ENCODE results near the gene KCNK2.

The KCNK2 gene

GRCh38 chr1:215054266-215054665 is 28.3 kb upstream of the KCNK2 start:
- no peak for DNase-seq (ENCODE audit: low read depth in 1 of 2, low spot score in 1 of 2)
- H3K27me3 ChIP-seq (ENCODE audit: insufficient read depth, poor library complexity, severe bottlenecking) = no peaks in the 10 kb centered on the region

GRCh38 chr1:215055281-215055935 is 27.1 kb upstream of the KCNK2 start:
- no peak overlapping the region for H3K27ac ChIP-seq (replicated peaks)
- H3K4me3 ChIP-seq (replicated peaks; ENCODE audit: insufficient read depth, low read length) = no peak overlapping the region
- TF ChIP-seq POLR2AphosphoS5 (IDR thresholded peaks at IDR 0.05; ENCODE audit: low read depth) = no peak
- no peak for TF ChIP-seq GABPA (IDR thresholded peaks at IDR 0.05; ENCODE audit: low read depth)
- no peak for TF ChIP-seq SPI1 (IDR thresholded peaks at IDR 0.05; ENCODE audit: borderline replicate concordance, low read depth)
- TF ChIP-seq CTCF (IDR thresholded peaks at IDR 0.05; ENCODE audit: insufficient read depth, low read length) = no peak
- no peak for TF ChIP-seq REST (IDR thresholded peaks at IDR 0.05; ENCODE audit: insufficient replicate concordance, low read depth)
- DNase-seq (ENCODE audit: low read depth in 1 of 2, low spot score in 1 of 2) = no peak
- no peaks in the 10 kb centered on the region for H3K27me3 ChIP-seq (ENCODE audit: insufficient read depth, poor library complexity, severe bottlenecking)

More at GRCh38 chr1:215054266-215054665, 28.3 kb upstream of the KCNK2 start:
- no peak overlapping the region for H3K4me3 ChIP-seq (replicated peaks; ENCODE audit: insufficient read depth, low read length)
- H3K27ac ChIP-seq (replicated peaks) = no peak overlapping the region
- TF ChIP-seq REST (IDR thresholded peaks at IDR 0.05; ENCODE audit: insufficient replicate concordance, low read depth) (no peak), CTCF (IDR thresholded peaks at IDR 0.05; ENCODE audit: insufficient read depth, low read length) (no peak), GABPA (IDR thresholded peaks at IDR 0.05; ENCODE audit: low read depth) (no peak), POLR2AphosphoS5 (IDR thresholded peaks at IDR 0.05; ENCODE audit: low read depth) (no peak), SPI1 (IDR thresholded peaks at IDR 0.05; ENCODE audit: borderline replicate concordance, low read depth) (no peak)

- H3K4me3 ChIP-seq (replicated peaks; ENCODE audit: insufficient read depth, low read length) = no peak overlapping the region
- no peak overlapping the region for H3K27ac ChIP-seq (replicated peaks)
- H3K27me3 ChIP-seq (ENCODE audit: insufficient read depth, poor library complexity, severe bottlenecking) = no peaks in the 10 kb centered on the region
- no peak for TF ChIP-seq GABPA (IDR thresholded peaks at IDR 0.05; ENCODE audit: low read depth)
- TF ChIP-seq SPI1 (IDR thresholded peaks at IDR 0.05; ENCODE audit: borderline replicate concordance, low read depth) = no peak
- TF ChIP-seq POLR2AphosphoS5 (IDR thresholded peaks at IDR 0.05; ENCODE audit: low read depth) = no peak
- no peak for TF ChIP-seq REST (IDR thresholded peaks at IDR 0.05; ENCODE audit: insufficient replicate concordance, low read depth)
- TF ChIP-seq CTCF (IDR thresholded peaks at IDR 0.05; ENCODE audit: insufficient read depth, low read length) = no peak
- DNase-seq (ENCODE audit: low read depth in 1 of 2, low spot score in 1 of 2) = no peak
These were observed 26.0 kb upstream of the KCNK2 start for GRCh38 chr1:215056584-215056983.
